C4-2B (cell line): ENCODE data around the gene ARSB.

ENCODE experiments used
- ZFX ChIP-seq: fragments of 450-650 bp; IDR thresholded peaks from 2 replicates; pipeline ENCODE4 v1.6.1; 2017
- TF ChIP-seq, protein P1 (sequence below): fragments of 450-650 bp; conservative IDR thresholded peaks from 2 replicates; pipeline ENCODE4 v1.5.1; 2017; ENCODE audit warnings: mild to moderate bottlenecking

DNA sequence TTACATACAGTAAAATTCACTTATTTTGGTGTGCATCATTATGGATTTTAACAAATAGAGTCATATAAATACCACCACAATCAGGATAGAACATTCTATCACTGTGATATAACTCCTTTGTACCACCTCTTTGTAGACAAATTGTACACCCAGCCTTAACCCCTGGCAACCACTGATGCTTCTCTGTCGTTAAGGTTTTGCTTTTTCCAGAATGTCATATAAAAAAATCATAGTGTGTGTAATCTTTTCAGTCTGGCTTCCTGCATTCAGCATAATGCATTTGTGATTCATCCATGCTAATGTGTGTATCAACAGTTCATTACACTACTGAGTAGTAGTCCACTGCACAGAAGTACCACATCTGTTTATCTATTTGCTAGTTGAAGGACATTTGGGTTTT lies 81.2 kb downstream of the ARSB start:
- TF ChIP-seq, protein P1, sequence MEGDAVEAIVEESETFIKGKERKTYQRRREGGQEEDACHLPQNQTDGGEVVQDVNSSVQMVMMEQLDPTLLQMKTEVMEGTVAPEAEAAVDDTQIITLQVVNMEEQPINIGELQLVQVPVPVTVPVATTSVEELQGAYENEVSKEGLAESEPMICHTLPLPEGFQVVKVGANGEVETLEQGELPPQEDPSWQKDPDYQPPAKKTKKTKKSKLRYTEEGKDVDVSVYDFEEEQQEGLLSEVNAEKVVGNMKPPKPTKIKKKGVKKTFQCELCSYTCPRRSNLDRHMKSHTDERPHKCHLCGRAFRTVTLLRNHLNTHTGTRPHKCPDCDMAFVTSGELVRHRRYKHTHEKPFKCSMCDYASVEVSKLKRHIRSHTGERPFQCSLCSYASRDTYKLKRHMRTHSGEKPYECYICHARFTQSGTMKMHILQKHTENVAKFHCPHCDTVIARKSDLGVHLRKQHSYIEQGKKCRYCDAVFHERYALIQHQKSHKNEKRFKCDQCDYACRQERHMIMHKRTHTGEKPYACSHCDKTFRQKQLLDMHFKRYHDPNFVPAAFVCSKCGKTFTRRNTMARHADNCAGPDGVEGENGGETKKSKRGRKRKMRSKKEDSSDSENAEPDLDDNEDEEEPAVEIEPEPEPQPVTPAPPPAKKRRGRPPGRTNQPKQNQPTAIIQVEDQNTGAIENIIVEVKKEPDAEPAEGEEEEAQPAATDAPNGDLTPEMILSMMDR, result no peak
- TF ChIP-seq ZFX, result no peak
